ENCODE measurements around the gene ZNF878.

Gene ZNF878

GRCh38 chr19:12075538-12076139 is 22.9 kb upstream of the ZNF878 start:
- H3K27ac ChIP-seq (ENCODE audit: low read depth, low read length) = no peak overlapping the region
- H3K9me3 ChIP-seq (ENCODE audit: low read length) = peaks cover 78% of the 10 kb centered on the region
- H3K9ac ChIP-seq (ENCODE audit: low read length) = no peak overlapping the region
- peaks cover 50% of the 10 kb centered on the region for H3K36me3 ChIP-seq (ENCODE audit: insufficient read depth, low read length)
- no peaks in the 10 kb centered on the region for H3K27me3 ChIP-seq (ENCODE audit: control insufficient read depth in 1 of 2, insufficient read depth in 2 of 2, low read length in 2 of 2)
- peak overlapping the region in 1 of 2 donors; percentile 36 for H3K4me3 ChIP-seq (ENCODE audit: low read depth in 1 of 2, low read length in 2 of 2)
- H3K4me1 ChIP-seq (ENCODE audit: insufficient read depth, low read length) = no peaks in the 10 kb centered on the region

DNA sequence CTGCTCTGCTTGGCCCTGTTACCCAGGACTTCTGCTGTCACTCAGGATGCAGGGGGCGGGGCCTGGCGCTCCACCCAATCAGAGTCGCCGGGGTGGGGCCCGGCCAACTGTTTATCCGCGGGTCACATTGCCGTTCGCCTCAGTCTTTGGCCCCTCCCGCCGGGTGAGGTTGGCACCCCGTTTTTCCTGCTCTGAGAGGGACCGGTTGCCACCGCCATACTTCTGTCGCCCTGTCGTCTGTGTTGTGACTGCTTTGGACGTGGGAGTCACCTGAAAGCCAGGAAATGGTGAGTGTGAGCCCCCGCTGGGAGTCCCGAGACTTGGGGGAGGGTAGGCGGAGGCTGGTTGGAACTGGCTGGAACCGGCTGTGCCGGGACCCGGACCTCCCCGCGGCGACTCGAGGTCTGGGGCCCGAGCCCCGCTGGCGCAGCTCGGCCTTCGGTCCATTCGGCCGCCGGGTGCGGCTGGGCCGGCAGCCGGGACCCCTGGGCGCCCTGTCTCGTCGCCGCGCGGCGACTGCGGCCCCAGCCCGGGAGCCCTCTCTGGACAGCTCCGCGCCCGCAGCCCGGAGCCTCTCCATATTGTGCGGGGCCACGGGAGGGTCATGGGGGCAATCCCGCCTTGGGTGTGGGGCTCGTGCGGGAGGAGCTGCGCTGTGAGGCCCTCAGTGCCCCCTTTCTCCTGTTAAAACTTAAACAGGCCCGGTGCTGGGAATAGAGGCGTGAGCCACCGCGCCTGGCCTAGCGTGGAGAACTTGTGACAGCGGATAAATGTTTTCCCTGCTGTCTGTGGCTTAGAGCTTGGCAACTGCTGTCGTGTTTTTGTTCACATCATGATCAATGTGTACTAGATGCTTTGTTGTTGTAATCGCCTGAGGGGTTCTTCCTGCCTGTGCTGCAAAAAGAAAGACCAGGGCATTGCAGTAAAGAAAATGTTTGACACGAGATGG is 12.1 kb upstream of the ZNF878 start, which contains the start of gene ZNF844:
TSS of gene ZNF844 (plus strand) at position 142 of the 949 bp plus-strand sequence. CDS start at position 285, 143 bp downstream.
- Histone ChIP-seq H3K9ac (ENCODE audit: low read length) (peak within 1 kb of the TSS; percentile 72), H3K27ac (ENCODE audit: low read depth, low read length) (peak within 1 kb of the TSS; percentile 97), H3K4me3 (ENCODE audit: low read depth in 1 of 2, low read length in 2 of 2) (peak within 1 kb of the TSS; percentile 83 to 90), H3K36me3 (ENCODE audit: insufficient read depth, low read length) (no peaks in the 10 kb centered on the region), H3K27me3 (ENCODE audit: control insufficient read depth in 1 of 2, insufficient read depth in 2 of 2, low read length in 2 of 2) (no peaks in the 10 kb centered on the region), H3K9me3 (ENCODE audit: low read length) (peaks cover 4% of the 10 kb centered on the region), H3K4me1 (ENCODE audit: insufficient read depth, low read length) (peaks cover 11% of the 10 kb centered on the region)

DNA sequence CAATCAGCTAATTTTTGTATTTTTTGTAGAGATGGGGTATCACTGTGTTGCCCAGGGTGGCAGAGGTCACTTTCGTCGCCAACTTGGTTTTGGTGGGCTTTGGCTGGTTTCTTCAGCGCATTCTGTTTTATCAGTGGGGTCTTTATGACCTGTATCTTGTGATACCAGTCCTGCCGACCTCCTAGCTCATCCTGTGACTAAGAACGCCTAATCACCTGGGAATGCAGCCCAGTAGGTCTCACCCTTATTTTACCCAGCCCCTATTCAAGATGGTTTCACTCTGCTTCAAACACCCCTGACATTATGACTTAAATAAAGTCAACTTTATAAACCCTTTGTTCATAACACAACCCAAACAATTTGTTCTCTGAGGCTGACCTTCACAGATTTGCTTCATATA is 3.0 kb upstream of the ZNF878 start:
- no peaks in the 10 kb centered on the region for H3K36me3 ChIP-seq (ENCODE audit: insufficient read depth, low read length)
- H3K9ac ChIP-seq (ENCODE audit: low read length) = no peak overlapping the region
- H3K27ac ChIP-seq (ENCODE audit: low read depth, low read length) = no peak overlapping the region
- H3K9me3 ChIP-seq (ENCODE audit: low read length) = no peaks in the 10 kb centered on the region
- H3K4me3 ChIP-seq (ENCODE audit: low read depth in 1 of 2, low read length in 2 of 2) = no peak overlapping the region
- H3K27me3 ChIP-seq (ENCODE audit: control insufficient read depth in 1 of 2, insufficient read depth in 2 of 2, low read length in 2 of 2) = peaks cover 0 to 4% of the 10 kb centered on the region in 2 donors
- peaks cover 11% of the 10 kb centered on the region for H3K4me1 ChIP-seq (ENCODE audit: insufficient read depth, low read length)

DNA sequence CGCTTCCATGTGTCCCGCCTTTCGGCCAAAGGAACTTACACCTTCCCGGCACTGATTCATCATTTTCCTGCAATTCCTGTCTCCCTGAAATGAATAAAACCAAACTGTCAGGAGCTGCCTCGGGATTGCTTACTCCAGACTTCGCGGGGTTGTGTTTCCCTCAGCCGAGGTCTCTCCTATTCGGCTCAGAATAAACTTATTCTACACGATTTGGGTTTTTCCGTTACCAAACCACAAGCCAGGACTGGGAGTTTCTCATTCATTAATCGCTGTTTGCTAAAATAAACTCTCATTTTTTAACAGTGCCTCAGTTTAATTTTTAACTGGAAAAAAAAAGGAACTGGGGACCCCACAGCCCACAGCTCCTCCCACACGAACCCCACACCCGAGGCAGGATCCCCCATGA is 667 bp downstream of the ZNF878 start:
- peak overlapping the region; percentile 79 to 84 for H3K4me3 ChIP-seq (ENCODE audit: low read depth in 1 of 2, low read length in 2 of 2)
- no peaks in the 10 kb centered on the region for H3K9me3 ChIP-seq (ENCODE audit: low read length)
- no peak overlapping the region for H3K9ac ChIP-seq (ENCODE audit: low read length)
- peaks cover 6% of the 10 kb centered on the region for H3K4me1 ChIP-seq (ENCODE audit: insufficient read depth, low read length)
- H3K27ac ChIP-seq (ENCODE audit: low read depth, low read length) = no peak overlapping the region
- no peaks in the 10 kb centered on the region for H3K36me3 ChIP-seq (ENCODE audit: insufficient read depth, low read length)
- peaks cover 0 to 4% of the 10 kb centered on the region in 2 donors for H3K27me3 ChIP-seq (ENCODE audit: control insufficient read depth in 1 of 2, insufficient read depth in 2 of 2, low read length in 2 of 2)

DNA sequence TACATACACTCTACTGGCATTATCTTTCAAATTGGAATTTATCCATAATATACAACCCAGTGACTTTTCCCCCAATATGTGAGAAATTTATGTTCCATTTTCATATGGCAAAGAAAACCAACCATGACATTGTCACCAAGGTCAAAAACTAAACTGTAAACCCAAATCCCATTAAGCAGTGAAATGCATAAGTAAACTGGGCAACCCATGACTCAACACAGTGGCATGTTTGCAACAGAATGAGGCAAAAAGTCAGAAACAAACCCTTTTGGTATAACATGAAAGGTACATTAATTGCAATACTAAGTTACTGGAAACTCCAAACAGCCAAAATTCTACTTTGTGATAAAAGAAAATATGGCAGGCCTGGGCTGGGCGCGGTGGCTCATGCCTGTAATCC is 4.9 kb downstream of the ZNF878 start:
- H3K9ac ChIP-seq (ENCODE audit: low read length) = no peak overlapping the region
- peaks cover 6% of the 10 kb centered on the region for H3K4me1 ChIP-seq (ENCODE audit: insufficient read depth, low read length)
- H3K36me3 ChIP-seq (ENCODE audit: insufficient read depth, low read length) = no peaks in the 10 kb centered on the region
- H3K4me3 ChIP-seq (ENCODE audit: low read depth in 1 of 2, low read length in 2 of 2) = no peak overlapping the region
- H3K27me3 ChIP-seq (ENCODE audit: control insufficient read depth in 1 of 2, insufficient read depth in 2 of 2, low read length in 2 of 2) = peaks cover 0 to 4% of the 10 kb centered on the region in 2 donors
- no peak overlapping the region for H3K27ac ChIP-seq (ENCODE audit: low read depth, low read length)
- H3K9me3 ChIP-seq (ENCODE audit: low read length) = peaks cover 9% of the 10 kb centered on the region

DNA sequence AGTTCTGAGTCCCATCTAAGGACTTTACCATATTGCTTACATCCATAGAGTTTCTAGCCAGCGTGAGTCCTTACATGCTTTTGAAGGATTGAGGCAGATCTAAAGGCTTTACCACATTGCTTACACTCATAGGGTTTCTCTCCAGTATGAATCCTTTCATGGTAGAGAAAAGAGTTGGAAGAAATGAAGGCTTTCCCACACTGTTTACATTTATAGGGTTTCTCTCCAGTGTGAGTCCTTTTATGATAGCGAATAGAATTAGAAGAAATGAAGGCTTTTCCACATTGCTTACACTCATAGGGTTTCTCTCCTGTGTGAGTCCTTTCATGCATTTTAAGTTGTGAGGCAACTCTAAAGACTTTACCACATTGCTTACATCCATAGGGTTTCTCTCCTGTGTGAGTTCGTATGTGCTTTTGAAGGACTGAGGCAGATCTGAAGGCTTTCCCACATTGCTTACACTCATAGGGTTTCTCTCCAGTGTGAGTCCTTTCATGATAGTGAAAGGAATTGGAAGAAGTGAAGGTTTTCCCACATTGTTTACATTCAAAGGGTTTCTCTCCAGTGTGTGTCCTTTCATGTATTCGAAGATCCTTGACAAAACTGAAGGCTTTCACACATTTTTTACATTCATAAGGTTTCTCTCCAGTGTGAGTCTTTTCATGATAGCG is 8.9 kb downstream of the ZNF878 start:
- Histone ChIP-seq H3K4me3 (ENCODE audit: low read depth in 1 of 2, low read length in 2 of 2) (no peak overlapping the region), H3K4me1 (ENCODE audit: insufficient read depth, low read length) (no peaks in the 10 kb centered on the region)

DNA sequence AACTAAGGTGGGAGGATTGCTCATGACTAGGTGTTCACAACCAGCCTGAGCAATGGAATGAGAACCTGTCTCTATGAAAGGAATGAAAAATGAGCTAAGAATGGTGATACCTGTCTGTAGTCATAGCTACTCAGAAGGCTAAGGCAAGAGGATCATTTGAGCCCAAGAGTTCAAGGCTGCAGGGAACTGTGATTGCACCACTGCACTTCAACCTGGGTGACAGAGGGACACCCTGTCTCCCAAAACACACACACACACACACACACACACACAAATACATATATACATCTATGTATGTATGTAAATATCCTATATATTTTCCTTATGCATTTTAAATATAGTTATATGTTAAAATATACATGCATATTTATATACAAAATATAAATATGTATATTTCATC is 9.9 kb downstream of the ZNF878 start:
- Histone ChIP-seq H3K27me3 (ENCODE audit: control insufficient read depth in 1 of 2, insufficient read depth in 2 of 2, low read length in 2 of 2) (no peaks in the 10 kb centered on the region), H3K4me1 (ENCODE audit: insufficient read depth, low read length) (no peaks in the 10 kb centered on the region), H3K9me3 (ENCODE audit: low read length) (peaks cover 9% of the 10 kb centered on the region), H3K27ac (ENCODE audit: low read depth, low read length) (no peak overlapping the region), H3K4me3 (ENCODE audit: low read depth in 1 of 2, low read length in 2 of 2) (no peak overlapping the region), H3K9ac (ENCODE audit: low read length) (no peak overlapping the region), H3K36me3 (ENCODE audit: insufficient read depth, low read length) (no peaks in the 10 kb centered on the region)

More for the DNA sequence above, 8.9 kb downstream of the ZNF878 start:
- no peak overlapping the region for H3K27ac ChIP-seq (ENCODE audit: low read depth, low read length)
- H3K9me3 ChIP-seq (ENCODE audit: low read length) = peaks cover 9% of the 10 kb centered on the region
- no peaks in the 10 kb centered on the region for H3K36me3 ChIP-seq (ENCODE audit: insufficient read depth, low read length)
- H3K27me3 ChIP-seq (ENCODE audit: control insufficient read depth in 1 of 2, insufficient read depth in 2 of 2, low read length in 2 of 2) = no peaks in the 10 kb centered on the region
- no peak overlapping the region for H3K9ac ChIP-seq (ENCODE audit: low read length)

DNA sequence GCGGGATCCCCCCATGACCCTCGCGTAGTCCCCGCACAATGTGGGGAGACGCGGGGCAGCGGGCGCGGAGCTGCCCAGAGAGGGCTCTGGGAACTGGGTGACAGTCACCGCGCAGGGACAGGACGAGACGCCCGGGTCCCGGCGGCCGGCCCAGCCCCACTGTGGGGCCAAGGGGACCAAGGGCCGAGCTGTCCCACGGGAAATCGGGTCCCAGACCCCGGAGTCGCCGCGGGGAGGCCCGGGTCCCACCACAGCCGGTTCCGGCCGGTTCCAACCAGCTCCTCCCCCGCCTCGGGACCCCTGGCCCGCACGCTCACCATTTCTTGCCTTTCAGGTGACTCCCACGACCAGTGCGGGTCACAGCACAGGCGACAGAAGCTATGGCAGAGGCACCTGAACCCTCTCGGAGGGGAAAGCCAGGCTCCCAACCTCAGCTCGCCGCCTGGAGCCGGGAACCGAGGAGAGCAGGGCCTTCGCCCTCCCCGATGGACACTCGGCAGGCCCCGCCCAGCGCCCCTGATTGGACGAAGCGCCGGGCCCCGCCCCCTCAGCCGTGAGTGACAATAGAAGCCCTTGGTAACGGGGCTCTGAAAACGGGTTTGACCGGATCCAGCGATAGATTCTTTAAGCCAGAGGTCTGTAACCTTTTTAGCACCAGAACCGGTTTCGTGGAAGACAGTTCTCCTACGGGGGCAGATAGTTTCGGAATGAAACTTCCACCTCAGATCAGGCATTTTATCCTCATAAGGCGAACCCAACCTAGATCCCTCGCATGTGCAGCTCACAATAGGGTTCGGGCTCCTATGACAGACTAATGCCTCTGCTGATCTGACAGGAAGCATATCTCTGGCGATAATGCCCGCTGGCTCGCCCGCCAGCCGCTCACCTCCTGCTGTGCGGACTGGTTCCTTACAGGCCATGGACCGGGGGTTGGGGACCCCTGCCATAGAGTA is 17.3 kb downstream of the ZNF878 start, which contains the start of gene ZNF433:
TSS of gene ZNF433 (minus strand) at position 460 of the 953 bp plus-strand sequence. CDS start at position 320, 140 bp downstream.
- H3K4me1 ChIP-seq (ENCODE audit: insufficient read depth, low read length) = peaks cover 10% of the 10 kb centered on the region
- no peaks in the 10 kb centered on the region for H3K9me3 ChIP-seq (ENCODE audit: low read length)
- H3K27ac ChIP-seq (ENCODE audit: low read depth, low read length) = peak within 1 kb of the TSS; percentile 93
- H3K27me3 ChIP-seq (ENCODE audit: control insufficient read depth in 1 of 2, insufficient read depth in 2 of 2, low read length in 2 of 2) = no peaks in the 10 kb centered on the region
- H3K9ac ChIP-seq (ENCODE audit: low read length) = peak within 1 kb of the TSS; percentile 57
- H3K36me3 ChIP-seq (ENCODE audit: insufficient read depth, low read length) = no peaks in the 10 kb centered on the region
- H3K4me3 ChIP-seq (ENCODE audit: low read depth in 1 of 2, low read length in 2 of 2) = peak within 1 kb of the TSS; percentile 91 to 96

DNA sequence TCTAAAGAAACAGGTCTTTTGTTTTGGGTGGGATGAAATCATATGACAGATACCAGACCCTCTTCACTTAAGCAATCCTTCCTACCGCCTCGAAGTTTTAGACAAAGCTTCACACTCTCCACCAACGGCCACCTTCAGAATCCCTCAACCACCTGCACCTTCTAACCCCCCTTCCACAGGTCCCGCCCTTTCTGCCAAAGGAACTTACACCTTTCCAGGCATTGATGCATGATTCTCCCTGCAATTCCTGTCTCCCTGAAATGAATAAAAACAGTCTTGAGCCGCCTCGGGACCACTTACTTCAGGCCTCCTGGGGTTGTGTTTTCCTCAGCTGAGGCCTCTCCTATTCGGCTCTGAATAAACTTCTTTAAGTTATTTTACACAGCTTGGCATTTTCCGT is 18.1 kb downstream of the ZNF878 start:
- Histone ChIP-seq H3K4me1 (ENCODE audit: insufficient read depth, low read length) (peaks cover 10% of the 10 kb centered on the region), H3K4me3 (ENCODE audit: low read depth in 1 of 2, low read length in 2 of 2) (peak overlapping the region in 1 of 2 donors; percentile 91), H3K27me3 (ENCODE audit: control insufficient read depth in 1 of 2, insufficient read depth in 2 of 2, low read length in 2 of 2) (no peaks in the 10 kb centered on the region), H3K36me3 (ENCODE audit: insufficient read depth, low read length) (no peaks in the 10 kb centered on the region), H3K27ac (ENCODE audit: low read depth, low read length) (no peak overlapping the region), H3K9ac (ENCODE audit: low read length) (peak overlapping the region; percentile 57), H3K9me3 (ENCODE audit: low read length) (no peaks in the 10 kb centered on the region)

- no peaks in the 10 kb centered on the region for H3K36me3 ChIP-seq (ENCODE audit: insufficient read depth, low read length)
- no peaks in the 10 kb centered on the region for H3K27me3 ChIP-seq (ENCODE audit: control insufficient read depth in 1 of 2, insufficient read depth in 2 of 2, low read length in 2 of 2)
- peak overlapping the region in 1 of 2 donors; percentile 91 for H3K4me3 ChIP-seq (ENCODE audit: low read depth in 1 of 2, low read length in 2 of 2)
- H3K27ac ChIP-seq (ENCODE audit: low read depth, low read length) = no peak overlapping the region
- H3K9ac ChIP-seq (ENCODE audit: low read length) = no peak overlapping the region
- H3K4me1 ChIP-seq (ENCODE audit: insufficient read depth, low read length) = peaks cover 10% of the 10 kb centered on the region
- no peaks in the 10 kb centered on the region for H3K9me3 ChIP-seq (ENCODE audit: low read length)
These were observed 18.6 kb downstream of the ZNF878 start for GRCh38 chr19:12034198-12034597.
